Measurements from ENCODE around the gene SIRPA. TPM values are rescaled to one million over a fixed set of nuclear protein-coding genes. Genes with fewer than 3 reads are reported as not detected.

Gene SIRPA
- total RNA-seq, 3 donors from 2014 or later (not counting 1 experiment from before 2014, with no cell fraction given): 1.3 to 7.5 (median 2.3) TPM

DNA sequence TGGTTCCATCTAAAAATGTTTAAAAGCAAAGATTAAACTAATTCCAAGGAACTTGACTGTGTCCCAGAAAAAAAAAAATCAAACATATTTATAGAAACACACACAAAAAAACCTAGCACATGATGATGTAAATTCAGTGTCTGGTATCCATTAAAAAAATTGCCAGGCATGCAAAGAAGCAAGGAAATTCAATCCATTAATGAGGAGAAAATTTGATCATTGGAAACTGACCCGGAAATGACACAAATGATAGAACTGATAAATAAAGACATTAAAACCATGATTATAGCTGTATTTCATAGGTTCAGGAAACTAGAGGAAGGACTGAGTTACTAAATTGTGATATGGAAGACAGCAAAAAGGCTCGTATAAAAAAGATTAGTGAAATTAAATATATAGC, 63.9 kb downstream of the SIRPA start:
- Mint-ChIP-seq H3K27me3 (ENCODE audit: low read depth in 2 of 2) (peaks cover 22 to 37% of the 10 kb centered on the region in 2 donors), H3K36me3 (no peaks in the 10 kb centered on the region), H3K4me1 (no peaks in the 10 kb centered on the region), H3K27ac (no peak overlapping the region), H3K4me3 (no peak overlapping the region), H3K9me3 (no peaks in the 10 kb centered on the region)
- Histone ChIP-seq H3K27me3 (ENCODE audit: control insufficient read depth, insufficient read depth, low read length) (no peaks in the 10 kb centered on the region), H3K4me3 (ENCODE audit: low read length) (no peak overlapping the region), H3K9me3 (ENCODE audit: control insufficient read depth, insufficient read depth, low read length) (no peaks in the 10 kb centered on the region), H3K4me1 (ENCODE audit: control insufficient read depth, insufficient read depth, low read length) (no peaks in the 10 kb centered on the region), H3K36me3 (ENCODE audit: control insufficient read depth, insufficient read depth, low read length) (no peaks in the 10 kb centered on the region), H3K27ac (ENCODE audit: low read length) (no peak overlapping the region)
- 100% methylated on average over 1 of the region's 2 CpGs for WGBS (ENCODE audit: insufficient coverage)
- TF ChIP-seq, protein P1, sequence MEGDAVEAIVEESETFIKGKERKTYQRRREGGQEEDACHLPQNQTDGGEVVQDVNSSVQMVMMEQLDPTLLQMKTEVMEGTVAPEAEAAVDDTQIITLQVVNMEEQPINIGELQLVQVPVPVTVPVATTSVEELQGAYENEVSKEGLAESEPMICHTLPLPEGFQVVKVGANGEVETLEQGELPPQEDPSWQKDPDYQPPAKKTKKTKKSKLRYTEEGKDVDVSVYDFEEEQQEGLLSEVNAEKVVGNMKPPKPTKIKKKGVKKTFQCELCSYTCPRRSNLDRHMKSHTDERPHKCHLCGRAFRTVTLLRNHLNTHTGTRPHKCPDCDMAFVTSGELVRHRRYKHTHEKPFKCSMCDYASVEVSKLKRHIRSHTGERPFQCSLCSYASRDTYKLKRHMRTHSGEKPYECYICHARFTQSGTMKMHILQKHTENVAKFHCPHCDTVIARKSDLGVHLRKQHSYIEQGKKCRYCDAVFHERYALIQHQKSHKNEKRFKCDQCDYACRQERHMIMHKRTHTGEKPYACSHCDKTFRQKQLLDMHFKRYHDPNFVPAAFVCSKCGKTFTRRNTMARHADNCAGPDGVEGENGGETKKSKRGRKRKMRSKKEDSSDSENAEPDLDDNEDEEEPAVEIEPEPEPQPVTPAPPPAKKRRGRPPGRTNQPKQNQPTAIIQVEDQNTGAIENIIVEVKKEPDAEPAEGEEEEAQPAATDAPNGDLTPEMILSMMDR (IDR thresholded peaks at IDR 0.05): no peak
- no peak for DNase-seq
- intact Hi-C loops (cut with micrococcal nuclease): no loop called here
- ATAC-seq: no peak

DNA sequence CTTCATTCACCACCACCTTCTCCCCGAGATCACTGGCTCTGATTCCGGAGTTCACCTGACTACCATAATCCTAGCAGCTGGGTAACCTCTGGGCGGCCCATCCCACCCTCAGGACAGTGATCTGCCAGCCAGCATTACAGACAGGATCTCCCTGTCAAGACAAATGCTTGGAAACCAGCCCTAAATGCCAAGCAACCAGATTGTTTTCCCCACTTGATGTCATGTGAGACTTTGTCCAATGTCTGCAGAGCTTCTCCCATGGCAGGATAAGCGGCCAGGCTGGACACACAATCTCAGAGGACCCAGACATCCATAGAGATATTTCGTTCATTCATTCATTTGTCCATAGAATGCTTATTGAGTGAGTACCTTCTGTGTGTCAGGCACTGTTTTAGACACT, 66.2 kb downstream of the SIRPA start:
- no peak overlapping the region for H3K27ac Mint-ChIP-seq
- H3K27ac ChIP-seq (ENCODE audit: low read length): no peak overlapping the region

DNA sequence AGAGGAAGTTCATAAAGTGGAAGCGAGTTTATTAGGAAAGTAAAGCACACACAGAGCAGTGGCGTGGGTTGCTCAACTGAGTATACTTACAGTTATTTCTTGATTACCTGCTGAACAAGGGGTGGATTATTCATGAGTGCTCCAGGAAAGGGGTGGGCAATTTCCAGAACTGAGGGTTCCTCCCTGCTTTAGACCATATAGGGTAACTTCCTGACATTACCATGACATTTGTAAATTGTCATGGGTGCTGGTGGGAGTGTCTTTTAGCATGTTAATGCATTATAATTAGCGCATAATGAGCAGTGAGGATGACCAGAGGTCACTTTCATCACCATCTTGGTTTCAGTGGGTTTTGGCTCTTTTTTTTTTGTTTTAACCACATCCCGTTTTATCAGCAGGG, 68.9 kb downstream of the SIRPA start:
- ATAC-seq: no peak
- 85% methylated on average over 4 of the region's 4 CpGs for WGBS (ENCODE audit: insufficient coverage)
- H3K27ac ChIP-seq (ENCODE audit: low read length): no peak overlapping the region

More for the DNA sequence above, 66.2 kb downstream of the SIRPA start:
- Histone ChIP-seq H3K9me3 (ENCODE audit: control insufficient read depth, insufficient read depth, low read length) (no peaks in the 10 kb centered on the region), H3K36me3 (ENCODE audit: control insufficient read depth, insufficient read depth, low read length) (no peaks in the 10 kb centered on the region), H3K27me3 (ENCODE audit: control insufficient read depth, insufficient read depth, low read length) (no peaks in the 10 kb centered on the region), H3K4me1 (ENCODE audit: control insufficient read depth, insufficient read depth, low read length) (peaks cover 18% of the 10 kb centered on the region), H3K4me3 (ENCODE audit: low read length) (no peak overlapping the region)
- ATAC-seq: no peak
- no peaks in the 10 kb centered on the region for H3K36me3 Mint-ChIP-seq
- H3K4me1 Mint-ChIP-seq: peaks cover 6 to 9% of the 10 kb centered on the region in 2 donors
- H3K9me3 Mint-ChIP-seq: no peaks in the 10 kb centered on the region
- WGBS (ENCODE audit: insufficient coverage): 85% methylated on average over 5 of the region's 5 CpGs
- TF ChIP-seq, protein P1 (IDR thresholded peaks at IDR 0.05): no peak
- no peak for DNase-seq
- H3K27me3 Mint-ChIP-seq (ENCODE audit: low read depth in 2 of 2): peaks cover 23 to 53% of the 10 kb centered on the region in 2 donors
- H3K4me3 Mint-ChIP-seq: no peak overlapping the region
- intact Hi-C loops (cut with micrococcal nuclease): no loop called here

More for the DNA sequence above, 68.9 kb downstream of the SIRPA start:
- Histone ChIP-seq H3K4me1 (ENCODE audit: control insufficient read depth, insufficient read depth, low read length) (peaks cover 18% of the 10 kb centered on the region), H3K36me3 (ENCODE audit: control insufficient read depth, insufficient read depth, low read length) (no peaks in the 10 kb centered on the region), H3K4me3 (ENCODE audit: low read length) (no peak overlapping the region), H3K27me3 (ENCODE audit: control insufficient read depth, insufficient read depth, low read length) (no peaks in the 10 kb centered on the region), H3K9me3 (ENCODE audit: control insufficient read depth, insufficient read depth, low read length) (no peaks in the 10 kb centered on the region)
- Mint-ChIP-seq H3K36me3 (no peaks in the 10 kb centered on the region), H3K27me3 (ENCODE audit: low read depth in 2 of 2) (peaks cover 19 to 39% of the 10 kb centered on the region in 2 donors), H3K27ac (no peak overlapping the region), H3K4me1 (peaks cover 6 to 9% of the 10 kb centered on the region in 2 donors), H3K4me3 (no peak overlapping the region), H3K9me3 (no peaks in the 10 kb centered on the region)
- no peak for DNase-seq
- intact Hi-C loops (cut with micrococcal nuclease): no loop called here
- TF ChIP-seq, protein P1 (IDR thresholded peaks at IDR 0.05): no peak

Data from natural killer cell (primary cell).